ENCODE data around the gene CYGB.

The CYGB gene

GRCh38 chr17:76551685-76552084 is 14.2 kb upstream of the CYGB start:
- Histone ChIP-seq H4K20me1 (0 out of 22 replicates have a peak, but pooled peaks cover 0 to 3% (median 0%) of the 10 kb centered on the region in 11 experiments), H3K27me3 (peaks cover 0 to under 1% (median 0%) of the 10 kb centered on the region in 11 experiments; a peak in 1 of 22 replicates), H3K4me2 (peak overlapping the region; percentile 50 to 96 (median 87)), H3K9me3 (replicated peaks in 1 of 11) (no peaks in the 10 kb centered on the region), H3K4me3 (no peak overlapping the region; a peak in 1 of 20 replicates), H3K4me1 (peaks cover 83 to 99% (median 95%) of the 10 kb centered on the region in 10 experiments), H3K9ac (peak overlapping the region in 7 of 11 experiments; percentile 11 to 61 (median 47); a peak in 9 of 22 replicates), H3K27ac (peak overlapping the region; percentile 10 to 88 (median 66); a peak in 21 of 22 replicates), H3K36me3 (no peaks in the 10 kb centered on the region)
- TF ChIP-seq Cebpa-rat (IDR thresholded peaks at IDR 0.05): no peak

GRCh38 chr17:76550712-76551615 is 13.5 kb upstream of the CYGB start:
- peak overlapping the region; percentile 50 to 96 (median 87) for H3K4me2 ChIP-seq
- H3K4me1 ChIP-seq: peaks cover 84 to 99% (median 96%) of the 10 kb centered on the region in 10 experiments
- H4K20me1 ChIP-seq: 0 out of 22 replicates have a peak, but pooled peaks cover 0 to 3% (median 0%) of the 10 kb centered on the region in 11 experiments
- peak overlapping the region; percentile 10 to 88 (median 66); a peak in 21 of 22 replicates for H3K27ac ChIP-seq
- H3K4me3 ChIP-seq: peak overlapping the region in 7 of 10 experiments; percentile 0 to 43 (median 34); a peak in 8 of 20 replicates
- peaks cover 2 to 8% (median 4%) of the 10 kb centered on the region in 11 experiments; a peak in 21 of 22 replicates for H3K27me3 ChIP-seq
- TF ChIP-seq Cebpa-rat (IDR thresholded peaks at IDR 0.05): peak in 10 of 11 experiments; percentile 24 to 83 (median 78); a peak in 14 of 22 replicates
- no peaks in the 10 kb centered on the region for H3K9me3 ChIP-seq (replicated peaks in 1 of 11)
- H3K36me3 ChIP-seq: no peaks in the 10 kb centered on the region
- peak overlapping the region in 10 of 11 experiments; percentile 8 to 61 (median 44); a peak in 13 of 22 replicates for H3K9ac ChIP-seq

GRCh38 chr17:76549539-76549938 is 12.0 kb upstream of the CYGB start:
- Histone ChIP-seq H3K36me3 (no peaks in the 10 kb centered on the region), H3K9ac (peak overlapping the region in 2 of 11 experiments; percentile 75 to 77; a peak in 2 of 22 replicates), H3K27ac (peak overlapping the region in 5 of 11 experiments; percentile 60 to 88 (median 80); a peak in 10 of 22 replicates), H3K27me3 (peaks cover 17 to 22% (median 18%) of the 10 kb centered on the region in 11 experiments), H3K9me3 (replicated peaks in 1 of 11) (no peaks in the 10 kb centered on the region), H3K4me1 (peaks cover 91 to 100% (median 99%) of the 10 kb centered on the region in 10 experiments), H3K4me2 (peak overlapping the region; percentile 81 to 99 (median 87)), H4K20me1 (0 out of 22 replicates have a peak, but pooled peaks cover 0 to 3% (median 0%) of the 10 kb centered on the region in 11 experiments), H3K4me3 (peak overlapping the region in 3 of 10 experiments; percentile 6 to 34 (median 25); a peak in 3 of 20 replicates)
- TF ChIP-seq Cebpa-rat (IDR thresholded peaks at IDR 0.05): no peak

- Histone ChIP-seq H3K27ac (peak overlapping the region in 7 of 11 experiments; percentile 60 to 88 (median 79); a peak in 13 of 22 replicates), H3K4me3 (peak overlapping the region in 2 of 10 experiments; percentile 25 to 34; a peak in 3 of 20 replicates), H3K4me1 (peaks cover 91 to 100% (median 99%) of the 10 kb centered on the region in 10 experiments), H4K20me1 (peaks cover 0 to 5% (median 0%) of the 10 kb centered on the region in 11 experiments; a peak in 1 of 22 replicates), H3K9me3 (replicated peaks in 1 of 11) (no peaks in the 10 kb centered on the region), H3K9ac (peak overlapping the region in 7 of 11 experiments; percentile 43 to 77 (median 68); a peak in 7 of 22 replicates), H3K36me3 (no peaks in the 10 kb centered on the region), H3K27me3 (peaks cover 20 to 26% (median 22%) of the 10 kb centered on the region in 11 experiments), H3K4me2 (peak overlapping the region; percentile 81 to 99 (median 87))
- no peak for TF ChIP-seq Cebpa-rat (IDR thresholded peaks at IDR 0.05)
Observed at GRCh38 chr17:76549215-76549518, 11.7 kb upstream of the CYGB start.

GRCh38 chr17:76548378-76549214 is 11.1 kb upstream of the CYGB start:
- Histone ChIP-seq H3K36me3 (no peaks in the 10 kb centered on the region), H3K4me2 (peak overlapping the region; percentile 81 to 99 (median 87)), H3K9ac (peak overlapping the region; percentile 43 to 77 (median 68); a peak in 21 of 22 replicates), H3K4me1 (peaks cover 91 to 100% (median 99%) of the 10 kb centered on the region in 10 experiments), H3K27ac (peak overlapping the region; percentile 21 to 88 (median 75); a peak in 20 of 22 replicates), H4K20me1 (peaks cover 0 to 9% (median 0%) of the 10 kb centered on the region in 11 experiments; a peak in 1 of 22 replicates), H3K27me3 (peaks cover 26 to 32% (median 28%) of the 10 kb centered on the region in 11 experiments), H3K9me3 (replicated peaks in 1 of 11) (no peaks in the 10 kb centered on the region), H3K4me3 (peak overlapping the region in 7 of 10 experiments; percentile 10 to 43 (median 25); a peak in 7 of 20 replicates)
- no peak for TF ChIP-seq Cebpa-rat (IDR thresholded peaks at IDR 0.05)

- Histone ChIP-seq H3K27ac (peak overlapping the region in 9 of 11 experiments; percentile 19 to 88 (median 78); a peak in 16 of 22 replicates), H3K4me2 (peak overlapping the region; percentile 81 to 99 (median 87)), H3K36me3 (no peaks in the 10 kb centered on the region), H3K4me3 (peak overlapping the region in 2 of 10 experiments; percentile 25 to 36; a peak in 2 of 20 replicates), H3K9ac (peak overlapping the region in 10 of 11 experiments; percentile 43 to 77 (median 68); a peak in 17 of 22 replicates), H3K27me3 (peaks cover 35 to 41% (median 37%) of the 10 kb centered on the region in 11 experiments), H4K20me1 (peaks cover 0 to 9% (median 0%) of the 10 kb centered on the region in 11 experiments; a peak in 1 of 22 replicates), H3K9me3 (replicated peaks in 1 of 11) (no peaks in the 10 kb centered on the region), H3K4me1 (peaks cover 91 to 100% (median 99%) of the 10 kb centered on the region in 10 experiments)
- TF ChIP-seq Cebpa-rat (IDR thresholded peaks at IDR 0.05): no peak
Observed at GRCh38 chr17:76547642-76548202, 10.2 kb upstream of the CYGB start.

GRCh38 chr17:76547183-76547641 is 9.7 kb upstream of the CYGB start:
- Histone ChIP-seq H3K27me3 (peaks cover 40 to 46% (median 42%) of the 10 kb centered on the region in 11 experiments), H3K27ac (peak overlapping the region in 10 of 11 experiments; percentile 23 to 88 (median 76); a peak in 18 of 22 replicates), H3K4me3 (peak overlapping the region in 4 of 10 experiments; percentile 8 to 38 (median 21); a peak in 5 of 20 replicates), H3K4me1 (peaks cover 91 to 100% (median 100%) of the 10 kb centered on the region in 10 experiments), H3K4me2 (peak overlapping the region; percentile 81 to 99 (median 87)), H4K20me1 (peaks cover 0 to 9% (median 0%) of the 10 kb centered on the region in 11 experiments; a peak in 1 of 22 replicates), H3K9me3 (replicated peaks in 1 of 11) (no peaks in the 10 kb centered on the region), H3K36me3 (no peaks in the 10 kb centered on the region), H3K9ac (peak overlapping the region; percentile 19 to 77 (median 64); a peak in 18 of 22 replicates)
- peak in 3 of 11 experiments; percentile 18 to 59 (median 52); a peak in 4 of 22 replicates for TF ChIP-seq Cebpa-rat (IDR thresholded peaks at IDR 0.05)

Data from BLaER1 treated with 17β-estradiol and CSF1 and Interleukin-3, amounts not matched to agents 10 nM and 100 nM (cell line).